OCI-LY3 (cell line): ENCODE measurements around the gene NDST3.

ENCODE experiments used
- H2AFZ ChIP-seq: fragments of 200-600, 300-600 bp; shearing (Covaris generic); 2 replicates; pipeline ENCODE4 v1.6.0; 2014; ENCODE audit warnings: antibody characterized with exemption, low read depth, low read length
- H3K27ac ChIP-seq: fragments of 200-600, 300-600 bp; sonication (generic); 2 replicates; pipeline ENCODE4 v1.5.1; 2014; ENCODE audit warnings: mild to moderate bottlenecking, low read length, moderate library complexity, mixed read lengths
- H3K27me3 ChIP-seq: fragments of 200-600, 300-600 bp; sonication (generic); 2 replicates; pipeline ENCODE4 v1.6.1; 2014; ENCODE audit warnings: low read depth, low read length, mixed read lengths
- H3K36me3 ChIP-seq: fragments of 200-600, 300-600 bp; sonication (generic); replicated peaks from 2 replicates; pipeline ENCODE3; 2014; ENCODE audit warnings: low read depth, low read length, mixed read lengths
- H3K4me1 ChIP-seq: fragments of 300-600, 200-600 bp; sonication (generic); 2 replicates; pipeline ENCODE4 v1.6.1; 2014; ENCODE audit warnings: low read length, mixed read lengths
- H3K4me2 ChIP-seq: fragments of 200-600, 300-600 bp; sonication (generic); 2 replicates; pipeline ENCODE4 v1.6.1; 2014; ENCODE audit warnings: low read length, mixed read lengths
- H3K4me3 ChIP-seq: fragments of 300-600, 200-600 bp; sonication (generic); 2 replicates; pipeline ENCODE4 v1.5.1; 2014; ENCODE audit warnings: antibody characterized with exemption, mild to moderate bottlenecking, low read length, moderate library complexity
- H3K79me2 ChIP-seq: fragments of 300-600, 200-600 bp; shearing (Covaris generic); 2 replicates; pipeline ENCODE4 v1.6.1; 2014; ENCODE audit warnings: mild to moderate bottlenecking, low read length, mixed read lengths
- H3K9ac ChIP-seq: fragments of 300-600, 200-600 bp; shearing (Covaris generic); 2 replicates; pipeline ENCODE4 v1.6.0; 2014; ENCODE audit warnings: mild to moderate bottlenecking, low read length, moderate library complexity
- H3K9me3 ChIP-seq: fragments of 200-600, 300-600 bp; shearing (Covaris generic); 2 replicates; pipeline ENCODE4 v1.6.1; 2014; ENCODE audit warnings: low read length, mixed read lengths; ENCODE audit not compliant: insufficient read depth
- H4K20me1 ChIP-seq: fragments of 200-600, 300-600 bp; sonication (generic); 2 replicates; pipeline ENCODE4 v1.6.1; 2016; ENCODE audit warnings: low read length, mixed read lengths; ENCODE audit not compliant: insufficient read depth
- CTCF ChIP-seq: fragments of 200-600, 300-600 bp; sonication (generic); IDR thresholded peaks from 2 replicates; pipeline ENCODE4 v1.5.1; 2014; ENCODE audit warnings: antibody characterized with exemption, low read length, low read depth
- EZH2phosphoT487 ChIP-seq: fragments of 200-600 bp; shearing (Covaris generic); IDR thresholded peaks from 2 replicates; pipeline ENCODE4 v1.6.1; 2018; ENCODE audit warnings: antibody characterized with exemption, mixed run types, low read depth

The NDST3 gene

GRCh38 chr4:118076958-118077766 lies 42.9 kb downstream of the NDST3 start:
- Histone ChIP-seq H3K4me2 (peak overlapping the region; percentile 27), H3K9me3 (no peaks in the 10 kb centered on the region), H3K9ac (no peak overlapping the region), H4K20me1 (no peaks in the 10 kb centered on the region), H3K79me2 (no peaks in the 10 kb centered on the region), H3K4me1 (peaks cover 4% of the 10 kb centered on the region; the same call in 1 of the 2 replicates), H2AFZ (peak overlapping the region; percentile 89), H3K4me3 (no peak overlapping the region), H3K27me3 (no peaks in the 10 kb centered on the region), H3K36me3 (no peaks in the 10 kb centered on the region), H3K27ac (no peak overlapping the region)
- TF ChIP-seq EZH2phosphoT487 (no peak), CTCF (peak; percentile 68)

- Histone ChIP-seq H2AFZ (peak overlapping the region; percentile 89), H3K9me3 (no peaks in the 10 kb centered on the region), H3K4me2 (0 out of 2 replicates have a peak overlapping the region, but pooled peaks have one; percentile 27), H3K27ac (no peak overlapping the region), H3K4me3 (no peak overlapping the region), H3K36me3 (no peaks in the 10 kb centered on the region), H3K27me3 (no peaks in the 10 kb centered on the region), H3K79me2 (no peaks in the 10 kb centered on the region), H3K9ac (no peak overlapping the region), H4K20me1 (no peaks in the 10 kb centered on the region), H3K4me1 (peaks cover 4% of the 10 kb centered on the region; the same call in 1 of the 2 replicates)
- TF ChIP-seq CTCF (no peak), EZH2phosphoT487 (no peak)
Measured at GRCh38 chr4:118077767-118078105, 43.5 kb downstream of the NDST3 start.

GRCh38 chr4:118081434-118081833 lies 47.1 kb downstream of the NDST3 start:
- no peaks in the 10 kb centered on the region for H3K79me2 ChIP-seq
- H3K9me3 ChIP-seq = no peaks in the 10 kb centered on the region
- no peaks in the 10 kb centered on the region for H3K27me3 ChIP-seq
- TF ChIP-seq CTCF = no peak
- no peak for TF ChIP-seq EZH2phosphoT487
- H3K27ac ChIP-seq = no peak overlapping the region
- H3K4me3 ChIP-seq = no peak overlapping the region
- no peak overlapping the region for H2AFZ ChIP-seq
- H3K4me2 ChIP-seq = no peak overlapping the region
- H3K36me3 ChIP-seq = no peaks in the 10 kb centered on the region
- H3K9ac ChIP-seq = no peak overlapping the region
- no peaks in the 10 kb centered on the region for H4K20me1 ChIP-seq
- H3K4me1 ChIP-seq = peaks cover 4% of the 10 kb centered on the region; the same call in 1 of the 2 replicates

GRCh38 chr4:118082182-118082581 lies 47.9 kb downstream of the NDST3 start:
- Histone ChIP-seq H2AFZ (no peak overlapping the region), H3K79me2 (no peaks in the 10 kb centered on the region), H4K20me1 (no peaks in the 10 kb centered on the region), H3K9ac (no peak overlapping the region), H3K4me2 (no peak overlapping the region), H3K9me3 (no peaks in the 10 kb centered on the region), H3K27me3 (no peaks in the 10 kb centered on the region), H3K4me3 (no peak overlapping the region), H3K4me1 (peaks cover 4% of the 10 kb centered on the region; the same call in 1 of the 2 replicates), H3K27ac (no peak overlapping the region), H3K36me3 (no peaks in the 10 kb centered on the region)
- no peak for TF ChIP-seq CTCF
- TF ChIP-seq EZH2phosphoT487 = no peak
